RPMI7951 (cell line): Measurements from ENCODE around the gene FMNL3. TPM values are rescaled to one million over a fixed set of nuclear protein-coding genes. Genes with fewer than 3 reads are reported as not detected.
"Not testable (repeated sequence)": the region's sequence is repeated elsewhere in the genome, so short reads cannot be mapped to it uniquely, and the experiment has no call there.

Source experiments
- DNase-seq: peaks from one replicate; pipeline ENCODE4 v3.0.0-alpha.2; 2012; ENCODE audit warnings: low read depth
- total RNA-seq: library from RNA; depleted of rRNA; stranded (reverse); fragments of >200 nt; shearing (Covaris generic); gene quantifications from 2 replicates; pipeline ENCODE4 v1.2.3, GENCODE V29; 2014

FMNL3 gene
- total RNA-seq, 1 experiment from 2014 or later = 24.4 TPM

DNA sequence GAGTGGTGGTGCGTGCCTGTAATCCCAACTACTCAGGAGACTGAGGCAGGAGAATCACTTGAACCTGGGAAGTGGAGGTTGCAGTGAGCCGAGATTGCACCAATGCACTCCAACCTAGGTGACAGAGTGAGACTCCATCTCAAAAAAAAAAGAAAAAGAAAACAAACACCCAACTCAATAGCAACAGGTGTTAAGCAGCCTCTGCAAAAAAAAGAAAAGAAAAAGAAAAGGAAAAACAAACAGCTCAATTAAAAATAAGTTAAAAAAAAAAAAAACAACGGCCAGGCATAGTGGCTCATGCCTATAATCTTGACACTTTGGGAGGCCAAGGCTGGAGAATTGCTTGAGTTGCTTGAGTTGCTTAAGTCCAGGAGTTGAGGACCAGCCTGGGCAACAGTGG, 10.6 kb upstream of the FMNL3 start:
- not testable (repeated sequence) for DNase-seq

DNA sequence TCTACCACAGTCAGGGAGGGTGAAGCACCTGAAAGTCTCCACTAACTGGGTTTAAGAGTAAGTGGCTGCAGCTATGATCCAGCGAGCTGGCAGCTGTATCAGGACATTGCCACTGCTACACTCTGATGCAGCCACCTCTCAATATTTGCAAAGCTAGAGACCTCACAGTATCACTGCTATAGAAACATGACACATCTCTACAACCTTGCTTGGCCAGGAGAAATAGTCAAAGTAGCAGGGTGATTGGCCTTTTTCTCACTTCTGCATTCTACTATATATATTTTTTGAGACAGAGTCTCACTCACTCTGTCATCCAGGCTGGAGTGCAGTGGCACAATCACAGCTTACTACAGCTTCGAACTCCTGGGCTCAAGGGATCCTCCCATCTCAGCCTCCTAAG, 9.3 kb upstream of the FMNL3 start:
- no peak for DNase-seq

DNA sequence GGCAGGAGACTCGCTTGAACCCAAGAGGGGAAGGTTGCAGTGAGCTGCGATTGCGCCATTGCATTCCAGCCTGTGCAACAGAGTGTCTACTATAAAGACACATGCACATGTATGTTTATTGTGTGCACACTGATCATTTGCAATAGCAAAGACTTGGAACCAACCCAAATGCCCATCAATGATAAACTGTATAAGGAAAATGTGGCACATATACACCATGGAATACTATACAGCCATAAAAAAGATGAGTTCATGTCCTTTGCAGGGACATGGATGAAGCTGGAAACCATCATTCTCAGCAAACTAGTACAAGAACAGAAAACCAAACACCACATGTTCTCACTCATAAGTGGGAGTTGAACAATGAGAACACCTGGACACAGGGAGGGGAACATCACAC, 6.7 kb upstream of the FMNL3 start:
- DNase-seq = not testable (repeated sequence)

DNA sequence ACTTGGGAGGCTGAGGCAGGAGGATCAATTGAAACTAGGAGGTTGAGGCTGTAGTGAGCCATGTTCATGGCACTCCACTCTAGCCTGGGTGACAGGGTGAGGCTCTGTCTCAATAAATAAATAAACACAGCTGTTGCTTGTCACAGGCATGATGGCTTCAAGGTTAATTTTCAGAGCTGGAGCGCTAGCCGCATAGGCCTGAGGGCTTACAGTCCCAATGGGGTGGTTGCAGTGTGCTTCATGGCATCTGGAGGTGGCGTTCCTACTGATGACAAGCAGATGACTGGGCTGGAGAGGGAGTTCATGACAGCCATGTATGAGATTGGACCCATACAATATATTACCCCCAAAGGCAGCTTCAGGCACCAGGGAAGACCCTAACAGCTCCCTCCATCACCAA, 1.6 kb upstream of the FMNL3 start:
- peak; percentile 56 for DNase-seq

DNA sequence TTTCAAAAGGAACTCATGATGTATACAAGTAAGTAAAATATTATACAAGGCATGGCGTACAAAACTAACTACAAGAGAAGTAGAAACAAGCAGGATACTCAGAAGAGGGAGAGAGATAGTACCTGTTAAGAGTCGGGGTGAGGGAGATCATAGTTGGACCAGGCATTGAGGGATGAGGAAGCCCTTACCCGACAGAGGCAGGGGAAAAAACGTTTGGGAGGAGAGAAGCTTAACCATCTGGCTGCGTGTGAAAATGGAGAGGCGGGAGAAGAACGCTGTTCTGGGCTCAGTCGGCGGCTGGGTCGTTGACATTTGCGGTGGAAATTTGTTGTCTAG, 575 bp upstream of the FMNL3 start:
- no peak for DNase-seq

DNA sequence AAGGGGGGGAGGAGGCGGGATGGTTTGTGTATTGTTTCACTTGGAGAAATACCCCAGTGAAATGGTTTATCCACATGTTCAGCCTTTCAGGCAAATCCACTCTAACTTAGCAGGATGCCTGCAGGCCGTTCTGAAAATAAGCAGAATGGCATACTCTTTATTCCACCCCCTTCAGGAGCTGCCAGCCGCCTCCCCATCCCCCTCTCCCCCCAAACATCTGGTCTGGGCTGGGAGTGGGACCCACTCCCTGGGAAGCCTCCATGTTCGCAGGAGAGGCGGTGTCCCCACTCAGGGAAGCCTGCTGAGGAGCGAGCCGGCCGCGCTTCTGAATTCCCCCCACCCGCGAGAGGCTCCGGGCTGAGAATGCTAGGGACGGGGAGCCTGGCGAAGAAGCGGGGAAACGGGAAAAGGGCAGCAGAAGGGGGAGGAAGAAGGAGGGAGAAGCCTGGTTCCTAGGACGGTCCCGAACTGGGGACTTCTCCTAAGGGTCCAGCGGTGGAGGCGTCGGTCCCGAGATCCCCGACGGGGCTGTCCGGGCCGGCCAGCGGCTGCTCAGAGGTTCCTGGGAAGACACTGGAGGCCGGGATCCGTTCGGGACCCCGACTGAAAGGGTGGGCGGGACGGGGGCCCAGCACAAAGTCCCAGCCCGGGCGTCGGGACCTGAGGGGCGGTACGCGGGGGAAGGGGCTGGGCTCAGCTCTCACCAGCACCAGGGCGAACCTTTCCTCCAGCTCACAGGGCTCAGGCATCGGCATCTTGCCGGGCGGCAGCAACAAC, 666 bp downstream of the FMNL3 start:
- peak; percentile 54 for DNase-seq

DNA sequence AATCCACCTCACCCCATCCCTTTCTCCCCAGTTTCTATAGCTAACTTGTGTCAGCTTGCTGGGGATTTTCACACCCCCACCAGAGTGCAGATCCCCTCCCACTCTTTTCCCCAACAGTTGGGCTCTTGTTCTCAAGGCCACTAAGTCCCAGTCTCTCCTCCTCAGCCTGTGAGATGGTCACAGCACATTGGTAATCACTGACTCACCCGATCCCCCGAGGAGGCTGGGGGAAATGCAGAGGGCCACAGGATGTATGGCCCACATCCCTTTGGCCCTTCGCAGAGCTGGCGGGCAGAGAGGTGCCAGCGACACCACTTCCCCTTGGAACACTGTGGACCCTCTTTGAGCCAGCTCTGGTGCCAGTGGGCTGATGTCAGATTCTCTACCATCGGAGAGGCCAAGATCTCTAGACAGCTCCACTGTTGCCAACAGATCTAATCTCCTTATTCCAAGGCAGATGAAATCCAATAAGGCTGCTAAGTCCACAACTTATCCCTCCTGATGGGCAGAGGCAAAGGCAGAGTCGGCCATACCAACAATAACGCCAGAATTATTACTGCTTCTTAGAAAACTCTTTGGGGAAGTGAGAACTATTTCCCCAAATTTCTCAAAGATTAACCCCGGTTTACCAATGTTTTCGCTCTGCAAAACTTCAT, 1.6 kb downstream of the FMNL3 start:
- peak; percentile 89 for DNase-seq

DNA sequence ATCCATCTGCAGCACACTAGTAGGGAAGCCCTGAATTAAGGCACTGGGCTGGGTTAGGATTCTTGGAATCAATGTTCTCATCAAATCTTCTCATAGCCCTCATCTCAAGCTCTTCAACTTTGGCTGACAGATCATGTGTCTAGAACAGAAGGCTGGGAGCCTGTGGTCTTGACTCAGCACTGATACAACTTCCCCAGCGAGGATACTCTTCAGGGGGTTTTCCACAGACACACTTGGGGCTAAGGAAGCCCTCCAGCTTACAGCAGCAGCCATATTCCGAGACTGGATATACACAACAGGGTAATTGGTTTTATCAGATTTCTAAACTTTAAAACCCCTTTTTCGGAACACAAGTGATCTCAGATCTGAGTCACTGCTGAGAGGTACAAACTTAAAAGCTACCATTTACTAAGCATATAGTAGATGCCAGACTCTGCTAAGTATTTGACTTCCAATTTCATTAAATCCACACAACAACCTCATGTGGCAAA, 3.5 kb downstream of the FMNL3 start:
- DNase-seq = peak; percentile 90

DNA sequence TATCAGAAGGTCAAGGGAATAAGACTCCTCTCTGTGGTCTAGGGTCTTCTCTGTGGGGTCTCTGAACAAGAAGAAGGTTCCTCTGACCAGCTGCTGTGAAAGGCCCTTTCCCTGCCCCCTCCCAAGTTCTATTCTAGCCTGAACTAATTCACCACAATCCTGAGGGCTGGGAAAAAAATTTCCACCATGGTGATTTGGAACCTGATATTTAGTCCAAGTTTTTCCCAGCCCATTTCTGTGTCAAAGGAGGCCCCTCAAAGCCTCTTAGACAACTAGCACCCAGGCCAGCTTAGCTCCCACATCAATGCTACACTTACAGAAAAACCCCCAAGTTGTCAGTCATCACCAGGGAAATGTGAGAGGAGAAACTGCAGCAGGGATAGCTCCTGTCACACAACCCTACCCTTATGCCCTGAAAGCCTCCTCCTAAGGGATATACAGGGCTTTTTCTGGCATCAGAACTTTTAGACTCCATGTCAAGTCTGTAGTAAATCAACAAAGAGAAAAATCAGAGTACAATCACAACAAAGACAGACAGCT, 4.5 kb downstream of the FMNL3 start:
- DNase-seq = peak; percentile 47

DNA sequence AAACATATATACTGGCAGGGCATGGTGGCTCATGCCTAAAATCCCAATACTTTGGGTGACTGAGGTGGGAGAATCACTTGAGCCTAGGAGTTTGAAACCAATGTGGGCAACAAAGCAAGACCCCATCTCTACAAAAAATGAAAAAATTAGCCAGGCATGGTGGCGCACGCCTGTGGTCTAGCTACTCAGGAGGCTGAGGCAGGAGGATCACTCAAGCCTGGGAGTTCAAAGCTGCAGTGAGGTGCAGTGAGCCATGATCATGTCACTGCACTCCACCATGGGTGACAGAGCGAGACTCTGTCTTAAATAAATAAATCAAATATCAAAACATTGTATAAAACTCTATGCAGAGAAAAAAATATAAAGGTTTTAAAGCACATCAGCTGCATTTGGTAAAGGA, 5.2 kb downstream of the FMNL3 start:
- DNase-seq = no peak

DNA sequence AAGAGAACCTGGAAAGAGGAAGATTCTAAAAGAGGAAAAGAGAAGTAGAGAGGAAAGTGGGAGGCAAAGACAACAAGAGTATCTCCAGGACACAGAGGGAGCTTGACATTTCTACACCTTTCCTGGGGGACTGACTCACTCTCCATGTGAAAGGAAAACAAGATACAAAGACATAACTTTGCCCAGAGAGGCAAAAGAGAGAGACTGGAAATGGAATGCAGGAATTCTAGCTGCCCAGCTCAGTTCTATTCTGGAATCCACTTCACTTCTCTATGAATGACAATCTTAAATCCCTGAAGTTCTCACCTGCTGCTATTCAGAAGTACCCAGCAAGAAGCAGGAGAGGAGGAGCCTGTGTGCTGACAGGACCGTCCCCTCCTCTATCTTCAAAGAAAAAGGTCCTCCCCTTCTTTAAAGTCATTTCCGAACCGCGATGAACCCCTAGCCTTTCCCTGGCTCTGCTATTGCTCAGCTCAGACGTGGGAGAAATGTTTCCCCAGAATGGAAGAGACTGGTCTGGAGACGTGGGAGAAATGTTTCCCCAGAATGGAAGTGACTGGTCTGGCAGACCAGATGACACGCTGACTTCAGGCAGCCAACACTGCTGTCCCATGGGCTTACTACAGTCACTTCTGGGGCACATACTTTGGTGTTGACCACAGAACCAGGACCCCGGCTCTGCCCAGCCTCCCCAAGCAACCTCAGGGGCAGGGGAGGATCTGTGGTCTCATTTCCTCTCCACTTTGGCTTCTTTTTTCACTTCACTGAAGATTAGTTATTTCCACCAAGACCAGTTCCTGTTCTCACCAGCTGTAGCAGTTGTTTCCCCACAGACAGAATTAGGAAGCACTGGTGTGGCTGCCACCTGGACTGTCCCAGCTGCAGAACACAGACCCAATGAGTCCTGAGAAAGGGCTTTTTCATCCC, 8.3 kb downstream of the FMNL3 start:
- DNase-seq = peak; percentile 92

DNA sequence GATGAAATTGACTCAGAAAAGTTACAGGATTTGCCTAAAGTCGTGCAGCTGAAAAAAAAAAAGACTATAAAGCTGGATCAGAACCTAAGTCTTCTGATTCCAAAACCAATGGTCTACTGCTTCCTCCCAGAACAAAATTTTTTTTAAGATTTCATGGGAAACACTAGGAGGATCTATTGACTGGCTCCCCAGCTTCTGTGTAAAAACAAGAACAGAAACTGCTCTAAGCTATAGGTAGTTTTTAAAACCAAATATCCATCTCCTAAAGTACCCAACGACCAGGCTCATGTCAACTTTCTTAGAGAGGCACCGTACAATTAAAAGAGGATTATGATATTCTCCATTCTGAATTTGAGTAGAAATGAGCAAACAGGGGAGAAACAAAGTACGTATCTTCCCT, 9.4 kb downstream of the FMNL3 start:
- DNase-seq = no peak

DNA sequence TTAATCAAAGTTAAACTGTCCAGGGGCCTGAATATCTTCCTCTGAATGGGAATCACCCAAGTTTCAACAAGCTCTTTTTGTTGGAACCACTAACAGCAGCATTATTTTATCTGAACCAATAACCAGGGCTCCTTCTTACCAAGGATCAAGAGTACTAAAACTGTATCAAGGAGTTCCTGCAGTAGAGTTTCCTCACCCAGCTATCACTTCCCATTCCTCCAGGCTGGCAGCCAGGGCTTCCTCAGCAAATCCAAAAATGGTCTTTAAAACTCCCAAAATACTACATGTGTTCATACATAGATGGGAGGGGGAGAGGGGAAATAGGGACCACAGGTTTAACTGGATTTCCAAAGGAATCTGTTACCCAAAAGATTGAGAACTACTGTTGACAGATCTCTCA, 10.5 kb downstream of the FMNL3 start:
- no peak for DNase-seq

DNA sequence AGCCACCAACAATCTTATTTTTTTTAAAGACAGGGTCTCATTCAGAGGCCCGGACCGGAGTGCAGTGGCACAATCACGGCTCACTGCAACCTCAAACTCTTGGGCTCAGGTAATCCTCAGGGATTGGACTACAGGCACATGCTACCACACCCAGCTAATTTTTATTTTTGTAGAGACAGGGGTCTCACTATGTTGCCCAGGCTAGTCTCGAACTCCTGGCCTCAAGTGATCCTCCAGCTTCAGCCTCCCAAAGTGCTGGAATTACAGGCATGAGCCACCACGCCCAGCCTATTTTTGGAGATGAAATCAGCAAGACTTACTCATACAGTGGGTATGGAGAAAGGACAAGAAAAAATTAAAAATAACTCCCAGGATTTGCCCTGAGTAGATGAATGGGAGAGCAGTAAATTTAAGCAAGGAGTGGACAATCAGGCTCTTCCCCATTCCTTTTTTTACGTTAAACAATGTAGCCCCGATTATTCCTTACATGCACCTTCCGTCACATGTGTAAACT, 13.2 kb downstream of the FMNL3 start:
- DNase-seq = no peak

DNA sequence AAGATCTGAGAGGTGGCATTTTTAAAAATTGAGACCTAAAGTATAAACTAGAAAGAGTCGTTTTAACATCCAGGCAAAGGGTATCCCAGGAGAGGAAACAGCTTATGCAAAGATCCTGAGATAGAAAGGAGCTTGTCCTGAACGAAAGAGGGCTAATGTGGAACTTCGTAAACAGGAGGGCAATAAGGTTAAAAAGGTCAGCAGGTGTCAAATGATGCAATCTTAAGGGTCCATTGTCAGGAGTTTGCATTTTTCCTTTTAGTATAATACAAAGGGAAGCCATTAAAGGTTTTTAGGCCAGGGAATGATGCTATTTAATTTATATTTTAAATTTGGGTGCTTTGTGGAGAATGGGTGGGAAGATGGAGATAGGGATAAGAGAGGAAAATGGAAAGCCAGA, 14.4 kb downstream of the FMNL3 start:
- no peak for DNase-seq

DNA sequence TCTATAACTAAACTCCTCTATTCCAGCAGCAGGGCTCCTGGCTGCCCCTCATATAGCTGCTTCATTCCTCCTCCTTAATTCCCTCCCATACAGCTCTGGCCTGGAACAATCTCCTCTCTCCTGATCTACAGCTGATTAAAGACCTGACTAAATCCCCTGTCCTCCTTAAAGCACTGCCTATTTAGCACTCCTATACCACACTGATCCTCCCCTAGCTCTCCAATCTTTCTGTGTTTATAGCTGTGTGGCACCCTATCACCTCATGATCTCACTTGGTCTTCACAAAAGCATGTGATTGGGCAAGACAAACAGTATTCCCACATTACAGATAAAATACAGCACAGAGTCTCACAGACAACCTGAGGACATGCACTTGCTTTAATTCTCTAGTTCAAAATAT, 17.4 kb downstream of the FMNL3 start:
- DNase-seq = no peak

DNA sequence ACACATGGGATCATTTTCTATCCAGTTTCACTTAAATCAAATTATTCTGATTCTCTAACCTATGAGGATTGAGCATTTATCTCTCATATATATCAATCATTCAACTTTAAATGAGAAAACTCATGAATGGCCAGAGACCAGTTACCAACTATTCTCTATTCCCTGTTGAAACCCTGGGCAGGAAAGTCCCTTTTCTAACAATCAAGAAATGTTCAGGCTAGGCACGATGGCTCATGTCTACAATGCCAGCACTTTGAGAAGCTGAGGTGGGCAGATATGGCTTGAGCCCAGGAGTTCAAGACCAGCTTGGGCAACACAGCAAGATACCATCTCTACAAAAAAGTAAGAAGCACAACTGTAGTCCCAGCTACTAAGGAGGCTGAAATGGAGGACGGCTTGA, 18.0 kb downstream of the FMNL3 start:
- DNase-seq = no peak

DNA sequence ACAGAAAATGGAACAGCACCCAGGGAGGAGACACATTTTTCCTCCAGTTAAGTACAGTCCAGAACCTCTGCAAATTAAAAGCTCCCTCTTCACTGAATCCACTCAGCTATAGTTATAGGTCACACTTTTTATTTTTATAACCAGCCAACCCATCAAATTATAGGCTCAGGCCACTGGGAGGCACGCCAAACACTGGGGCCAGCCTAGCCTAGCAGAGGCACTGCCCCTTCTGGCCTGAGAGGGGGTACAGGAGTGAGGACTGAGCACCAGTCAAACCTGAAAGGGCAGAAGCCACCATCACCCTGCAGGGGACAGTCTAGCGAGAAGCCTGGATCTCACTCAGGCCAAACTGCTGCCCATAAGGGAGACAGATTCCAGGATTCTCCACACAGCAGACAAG, 19.3 kb downstream of the FMNL3 start:
- no peak for DNase-seq

DNA sequence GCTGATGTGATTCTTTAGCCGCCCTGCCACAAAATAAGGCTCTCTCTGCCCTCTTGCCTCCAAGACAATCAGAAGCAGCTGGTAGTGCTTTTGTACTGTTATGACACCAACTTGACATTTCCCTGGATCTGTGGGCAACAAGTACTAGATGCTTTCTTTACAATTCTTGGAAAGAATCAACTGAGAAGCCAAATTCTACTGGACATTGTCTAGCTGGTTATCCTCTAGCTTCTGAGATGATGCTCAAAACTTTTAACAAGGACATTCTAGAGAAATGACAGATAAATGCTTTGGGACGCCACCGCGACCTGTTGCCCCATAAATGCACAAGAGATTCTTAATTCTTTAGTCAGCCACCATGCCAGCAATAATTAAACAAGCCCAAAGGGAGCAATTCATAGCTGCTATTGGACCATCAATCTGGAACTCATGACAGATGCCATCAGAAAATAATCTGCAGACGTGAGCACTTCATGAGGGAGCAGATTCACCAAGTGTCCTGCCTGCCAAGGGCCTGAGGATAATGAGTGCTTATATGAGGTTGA, 22.8 kb downstream of the FMNL3 start:
- DNase-seq = no peak

DNA sequence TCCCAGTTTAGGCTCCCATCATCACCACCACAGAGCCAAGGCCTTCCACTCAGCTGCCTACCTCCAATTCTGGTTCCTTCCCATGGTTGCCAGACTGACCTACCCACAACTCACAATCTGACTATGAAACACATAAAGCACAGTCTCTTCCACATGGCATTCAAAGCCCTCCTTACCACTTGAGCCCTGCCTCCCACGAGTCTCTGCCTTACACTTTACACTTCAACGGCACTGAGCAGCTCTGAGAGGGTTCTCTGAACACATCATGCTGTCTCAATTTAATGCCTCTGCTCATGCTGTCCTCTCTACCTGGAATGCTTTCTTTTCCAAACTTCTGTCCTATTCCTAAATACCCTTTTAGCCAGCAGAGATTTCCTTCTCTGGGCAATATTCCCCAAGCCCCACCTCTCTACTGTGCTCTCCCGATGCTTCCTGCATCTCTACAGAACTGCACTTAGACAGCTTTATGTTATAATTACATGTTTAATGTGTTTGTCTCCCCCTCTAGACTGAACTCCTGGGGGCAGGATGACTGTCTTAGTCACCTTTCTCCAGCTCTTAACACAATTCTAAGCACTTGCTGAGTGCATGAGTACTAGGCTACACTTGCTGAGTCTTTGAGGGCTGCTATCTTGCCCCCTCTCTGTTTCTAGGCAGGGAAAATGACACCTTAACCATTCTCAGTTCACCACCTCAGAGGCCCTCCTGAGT, 23.5 kb downstream of the FMNL3 start:
- no peak for DNase-seq

DNA sequence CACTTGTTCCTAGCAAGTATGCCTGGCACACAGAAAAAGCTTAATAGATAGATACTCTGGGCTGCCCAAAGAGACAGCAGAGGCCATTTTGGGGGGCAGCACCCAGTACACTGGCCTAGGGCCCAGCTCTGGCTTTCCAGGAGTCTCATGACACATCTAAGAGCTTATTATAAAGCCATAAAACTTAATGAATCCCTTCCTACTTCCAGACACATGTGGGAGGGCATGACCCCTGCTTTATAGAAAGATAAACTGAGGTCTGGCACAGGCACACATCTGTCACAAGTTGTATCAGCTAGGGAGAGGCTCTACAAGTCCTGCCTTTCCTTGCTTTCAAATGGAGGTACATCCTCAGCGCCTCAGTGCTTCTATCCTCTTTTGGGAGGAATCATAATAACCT, 27.1 kb downstream of the FMNL3 start:
- DNase-seq = no peak
